A549 (cell line): Measurements from ENCODE around the gene TF. TPM values are rescaled to one million over a fixed set of nuclear protein-coding genes. Genes with fewer than 3 reads are reported as not detected.

Experiments
- ATAC-seq, 2 experiments: fragments of 200-7000 bp in 1 of 2; fragments of >200 bp in 1 of 2; cut with Nextera tagmentation in 1 of 2; cut with Tn5 transposase in 1 of 2; 3 replicates each; pipeline versions ENCODE4 v1.8.0 to v1.9.1; 2018 to 2020; ENCODE audit warnings: mild to moderate bottlenecking in 1 of 2, moderate library complexity in 1 of 2
- CTCF ChIA-PET: fragments of 300-600 bp; sonication (Branson Sonifier 250); formaldehyde crosslinking; extraction: SDS; loops from one replicate; lab custom pipeline; 2021; ENCODE audit warnings: antibody characterized with exemption, inconsistent platforms; lab: Yijun Ruan, JAX
- POLR2A ChIA-PET: fragments of 350-600 bp; formaldehyde crosslinking; extraction: SDS; loops from one replicate; lab custom pipeline; 2021; ENCODE audit warnings: antibody characterized with exemption, inconsistent platforms; lab: Yijun Ruan, JAX
- DNase-seq, 2 experiments: peaks; one replicate each; pipeline versions ENCODE4 v3.0.0 to v3.0.0-alpha.2; 2011 to 2016; ENCODE audit warnings: low read depth in 1 of 2, low spot score in 1 of 2
- FAIRE-seq: peaks from 2 replicates; lab custom pipeline; 2011; peaks lifted over from hg19 to GRCh38; lab: Jason Lieb, UNC
- H3K27ac ChIP-seq, 2 experiments: fragments of >200 bp; sonication (Bioruptor Twin); formaldehyde crosslinking; 3 replicates each; pipeline ENCODE4 v1.5.1; 2016 to 2017
- H3K4me1 ChIP-seq: fragments of >200 bp; sonication (Bioruptor Twin); formaldehyde crosslinking; 3 replicates; pipeline ENCODE4 v1.6.1; 2016
- H3K4me2 ChIP-seq: fragments of >200 bp; sonication (Bioruptor Twin); formaldehyde crosslinking; 3 replicates; pipeline ENCODE4 v1.6.1; 2016
- H3K4me3 ChIP-seq: fragments of >200 bp; sonication (Bioruptor Twin); formaldehyde crosslinking; 3 replicates; pipeline ENCODE4 v1.5.1; 2016
- H3K9me3 ChIP-seq: fragments of >200 bp; sonication (Bioruptor Twin); formaldehyde crosslinking; 3 replicates; pipeline ENCODE4 v1.6.1; 2016
- BHLHE40 ChIP-seq: IDR thresholded peaks from 2 replicates; pipeline ENCODE4 v1.6.1; 2012; ENCODE audit warnings: low read depth, low read length, inconsistent platforms
- CBX2 ChIP-seq: fragments of 200-600 bp; sonication (generic); IDR thresholded peaks from 2 replicates; pipeline ENCODE4 v1.6.1; 2016; ENCODE audit warnings: low read depth, mild to moderate bottlenecking, borderline replicate concordance
- CBX8 ChIP-seq: fragments of 200-600 bp; sonication (generic); IDR thresholded peaks from 2 replicates; pipeline ENCODE4 v1.6.1; 2016
- EHMT2 ChIP-seq: fragments of 200-600 bp; sonication (generic); IDR thresholded peaks from 2 replicates; pipeline ENCODE4 v1.6.1; 2016; ENCODE audit warnings: antibody characterized with exemption, low read depth, mild to moderate bottlenecking, moderate library complexity
- EP300 ChIP-seq, 2 experiments: fragments of >200 bp; sonication (Bioruptor Twin); formaldehyde crosslinking; IDR thresholded peaks; 2 replicates in 1 of 2; 3 replicates in 1 of 2; pipeline ENCODE4 v1.6.1; 2016 to 2017
- FOSL2 ChIP-seq, 2 experiments: fragments of 450-650 bp in 1 of 2; fragments of >200 bp in 1 of 2; sonication (Bioruptor Twin) in 1 of 2; formaldehyde crosslinking; IDR thresholded peaks; 2 replicates each; pipeline versions ENCODE4 v1.5.0 to v1.6.1; 2016 to 2020; ENCODE audit warnings: mild to moderate bottlenecking in 1 of 2, moderate library complexity in 1 of 2
- GATA3 ChIP-seq: IDR thresholded peaks from 2 replicates; pipeline ENCODE4 v1.6.1; 2012; ENCODE audit warnings: borderline replicate concordance
- HOXB5 ChIP-seq: fragments of 250-450 bp; sonication (Bioruptor Pico); IDR thresholded peaks from 2 replicates; pipeline ENCODE4 v1.5.0; 2020; ENCODE audit warnings: mild to moderate bottlenecking, moderate library complexity
- MAZ ChIP-seq: fragments of 150-350 bp; IDR thresholded peaks from 2 replicates; pipeline ENCODE4 v1.6.1; 2014; ENCODE audit warnings: antibody characterized with exemption, low read depth, low read length, borderline replicate concordance
- MYC ChIP-seq: IDR thresholded peaks from 2 replicates; pipeline ENCODE4 v1.6.1; 2012; ENCODE audit warnings: mild to moderate bottlenecking, inconsistent platforms, low read length, improper control_type of control experiment, borderline replicate concordance
- NPAS2 ChIP-seq: fragments of 250-450 bp; sonication (Bioruptor Pico); IDR thresholded peaks from 2 replicates; pipeline ENCODE4 v1.8.0; 2022; ENCODE audit warnings: mild to moderate bottlenecking, moderate library complexity, borderline replicate concordance
- NR3C1 ChIP-seq: fragments of >200 bp; sonication (Bioruptor Twin); formaldehyde crosslinking; IDR thresholded peaks from 3 replicates; pipeline ENCODE4 v1.6.1; 2017
- PHF8 ChIP-seq: fragments of 200-600 bp; sonication (generic); IDR thresholded peaks from 2 replicates; pipeline ENCODE4 v1.6.1; 2016; ENCODE audit warnings: low read depth, mild to moderate bottlenecking, antibody characterized with exemption, moderate library complexity, borderline replicate concordance
- POLR2A ChIP-seq: IDR thresholded peaks from 2 replicates; pipeline ENCODE4 v1.6.1; 2012; ENCODE audit warnings: mild to moderate bottlenecking, low read length
- RARB ChIP-seq: fragments of 250-450 bp; sonication (Bioruptor Pico); IDR thresholded peaks from 2 replicates; pipeline ENCODE4 v1.8.0; 2021; ENCODE audit warnings: mild to moderate bottlenecking, moderate library complexity
- ZC3H11A ChIP-seq: fragments of 450-650 bp; IDR thresholded peaks from 2 replicates; pipeline ENCODE4 v1.6.1; 2014; ENCODE audit warnings: antibody characterized with exemption, mild to moderate bottlenecking
- WGBS: methylation state at CpG from one replicate; pipeline ENCODE4 v1.1.6; 2017; ENCODE audit errors: missing lambda C conversion rate; 5-methylcytosine and 5-hydroxymethylcytosine counted together
- polyA plus RNA-seq, 4 experiments: library from polyadenylated mRNA; depleted of rRNA in 3 of 4; stranded (reverse); fragments of >200 nt; fragmentation: RNase III in 1 of 4; extraction: RNeasy Plus Mini Kit Qiagen cat#74134 plus additional on column Dnase treatment in 1 of 4; gene quantifications; 2 replicates in 3 of 4; 3 replicates in 1 of 4; pipeline ENCODE4 v1.2.3, GENCODE V29; 2011 to 2017
- TF ChIP-seq, protein P1 (sequence below): fragments of 250-450 bp; sonication (Bioruptor Pico); IDR thresholded peaks from 2 replicates; pipeline ENCODE4 v1.5.0; 2020; ENCODE audit warnings: low read depth, mild to moderate bottlenecking, moderate library complexity
- TF ChIP-seq, protein P2 (sequence below): IDR thresholded peaks from 2 replicates; pipeline ENCODE4 v1.6.1; 2012; ENCODE audit warnings: low read depth, borderline replicate concordance
- TF ChIP-seq, protein P3 (sequence below): fragments of 150-350 bp; IDR thresholded peaks from 2 replicates; pipeline ENCODE4 v1.6.1; 2014; ENCODE audit warnings: low read depth, mild to moderate bottlenecking, low read length
- TF ChIP-seq, protein P4 (sequence below): fragments of 250-450 bp; sonication (Bioruptor Pico); IDR thresholded peaks from 2 replicates; pipeline ENCODE4 v1.5.0; 2021; ENCODE audit warnings: mild to moderate bottlenecking, moderate library complexity, borderline replicate concordance

Gene TF
- polyA plus RNA-seq, 2 of the 4 experiments (the other 2 are of a cell fraction): 0.53 to 10.5 TPM

DNA sequence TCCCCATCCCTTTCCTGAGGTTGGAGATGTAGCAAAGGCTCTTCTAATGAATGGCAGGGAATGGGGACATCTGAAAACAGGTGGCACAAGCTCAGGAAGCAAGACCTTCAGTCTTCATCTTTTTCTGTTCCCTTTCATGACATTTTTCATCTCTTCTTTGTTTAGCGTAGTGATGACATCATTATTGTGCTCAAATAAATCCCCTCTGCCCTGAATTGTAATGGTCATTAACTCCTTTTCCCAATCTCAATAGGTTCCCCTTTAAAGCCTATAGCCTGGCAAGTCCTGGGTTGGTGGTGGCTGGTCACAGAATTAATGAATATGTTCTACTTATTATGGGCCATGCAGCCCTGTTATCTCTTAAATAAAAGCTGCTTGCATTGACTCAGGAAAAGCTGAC lies 21.4 kb downstream of the TF start:
- CTCF ChIA-PET: no interaction called here
- POLR2A ChIA-PET: no interaction called here
- Histone ChIP-seq H3K9me3 (no peaks in the 10 kb centered on the region), H3K4me2 (no peak overlapping the region), H3K4me3 (no peak overlapping the region), H3K4me1 (no peaks in the 10 kb centered on the region), H3K27ac (no peak overlapping the region)
- 77% methylated on average over 1 of the region's 1 CpG for WGBS
- FAIRE-seq: no peak
- TF ChIP-seq MAZ (no peak), GATA3 (no peak)
- no peak for DNase-seq
- no peak for ATAC-seq

DNA sequence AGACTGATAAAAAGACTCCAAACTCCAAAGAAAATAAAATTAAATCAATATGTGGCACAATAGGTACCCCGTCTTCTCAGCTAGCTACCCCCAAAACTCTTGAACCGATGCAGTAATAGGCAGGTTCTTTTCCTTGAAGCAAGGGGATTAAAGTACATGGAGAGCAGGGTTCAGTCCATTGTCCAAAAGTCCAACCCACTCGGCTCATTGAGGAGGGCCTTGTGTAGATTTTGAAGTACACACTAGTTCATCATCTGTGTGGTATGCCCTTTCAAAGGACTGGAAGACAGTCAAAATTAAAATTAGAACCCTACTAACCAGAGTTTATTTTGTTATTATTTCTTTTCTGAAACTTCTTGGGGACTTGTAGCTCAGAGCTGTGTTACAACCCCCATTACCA lies 23.3 kb downstream of the TF start:
- CTCF ChIA-PET: no interaction called here
- WGBS: 36% methylated on average over 3 of the region's 3 CpGs
- no peaks in the 10 kb centered on the region for H3K4me1 ChIP-seq
- no peak overlapping the region for H3K4me3 ChIP-seq
- ATAC-seq (no peak), DNase-seq (no peak), FAIRE-seq (no peak)
- no peaks in the 10 kb centered on the region for H3K9me3 ChIP-seq
- TF ChIP-seq, protein P1, sequence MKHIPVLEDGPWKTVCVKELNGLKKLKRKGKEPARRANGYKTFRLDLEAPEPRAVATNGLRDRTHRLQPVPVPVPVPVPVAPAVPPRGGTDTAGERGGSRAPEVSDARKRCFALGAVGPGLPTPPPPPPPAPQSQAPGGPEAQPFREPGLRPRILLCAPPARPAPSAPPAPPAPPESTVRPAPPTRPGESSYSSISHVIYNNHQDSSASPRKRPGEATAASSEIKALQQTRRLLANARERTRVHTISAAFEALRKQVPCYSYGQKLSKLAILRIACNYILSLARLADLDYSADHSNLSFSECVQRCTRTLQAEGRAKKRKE: no peak
- TF ChIP-seq NPAS2 (CRISPR knock-in tag) (no peak), HOXB5 (CRISPR knock-in tag) (no peak), EHMT2 (no peak), POLR2A (no peak), RARB (CRISPR knock-in tag) (no peak), MYC (no peak), CBX8 (no peak), ZC3H11A (no peak), GATA3 (no peak), MAZ (no peak), NR3C1 (no peak), CBX2 (no peak), BHLHE40 (no peak), PHF8 (no peak), FOSL2 (IDR thresholded peaks at IDR 0.05) (no peak), FOSL2 (CRISPR knock-in tag; IDR thresholded peaks at IDR 0.05) (no peak), EP300 (IDR thresholded peaks at IDR 0.05) (no peak)
- TF ChIP-seq, protein P2, sequence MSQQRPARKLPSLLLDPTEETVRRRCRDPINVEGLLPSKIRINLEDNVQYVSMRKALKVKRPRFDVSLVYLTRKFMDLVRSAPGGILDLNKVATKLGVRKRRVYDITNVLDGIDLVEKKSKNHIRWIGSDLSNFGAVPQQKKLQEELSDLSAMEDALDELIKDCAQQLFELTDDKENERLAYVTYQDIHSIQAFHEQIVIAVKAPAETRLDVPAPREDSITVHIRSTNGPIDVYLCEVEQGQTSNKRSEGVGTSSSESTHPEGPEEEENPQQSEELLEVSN: no peak
- TF ChIP-seq, protein P3, sequence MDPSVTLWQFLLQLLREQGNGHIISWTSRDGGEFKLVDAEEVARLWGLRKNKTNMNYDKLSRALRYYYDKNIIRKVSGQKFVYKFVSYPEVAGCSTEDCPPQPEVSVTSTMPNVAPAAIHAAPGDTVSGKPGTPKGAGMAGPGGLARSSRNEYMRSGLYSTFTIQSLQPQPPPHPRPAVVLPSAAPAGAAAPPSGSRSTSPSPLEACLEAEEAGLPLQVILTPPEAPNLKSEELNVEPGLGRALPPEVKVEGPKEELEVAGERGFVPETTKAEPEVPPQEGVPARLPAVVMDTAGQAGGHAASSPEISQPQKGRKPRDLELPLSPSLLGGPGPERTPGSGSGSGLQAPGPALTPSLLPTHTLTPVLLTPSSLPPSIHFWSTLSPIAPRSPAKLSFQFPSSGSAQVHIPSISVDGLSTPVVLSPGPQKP: no peak
- TF ChIP-seq, protein P4, sequence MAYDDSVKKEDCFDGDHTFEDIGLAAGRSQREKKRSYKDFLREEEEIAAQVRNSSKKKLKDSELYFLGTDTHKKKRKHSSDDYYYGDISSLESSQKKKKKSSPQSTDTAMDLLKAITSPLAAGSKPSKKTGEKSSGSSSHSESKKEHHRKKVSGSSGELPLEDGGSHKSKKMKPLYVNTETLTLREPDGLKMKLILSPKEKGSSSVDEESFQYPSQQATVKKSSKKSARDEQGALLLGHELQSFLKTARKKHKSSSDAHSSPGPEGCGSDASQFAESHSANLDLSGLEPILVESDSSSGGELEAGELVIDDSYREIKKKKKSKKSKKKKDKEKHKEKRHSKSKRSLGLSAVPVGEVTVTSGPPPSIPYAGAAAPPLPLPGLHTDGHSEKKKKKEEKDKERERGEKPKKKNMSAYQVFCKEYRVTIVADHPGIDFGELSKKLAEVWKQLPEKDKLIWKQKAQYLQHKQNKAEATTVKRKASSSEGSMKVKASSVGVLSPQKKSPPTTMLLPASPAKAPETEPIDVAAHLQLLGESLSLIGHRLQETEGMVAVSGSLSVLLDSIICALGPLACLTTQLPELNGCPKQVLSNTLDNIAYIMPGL: no peak
- H3K27ac ChIP-seq: no peak overlapping the region
- H3K4me2 ChIP-seq: no peak overlapping the region
- POLR2A ChIA-PET: no interaction called here

DNA sequence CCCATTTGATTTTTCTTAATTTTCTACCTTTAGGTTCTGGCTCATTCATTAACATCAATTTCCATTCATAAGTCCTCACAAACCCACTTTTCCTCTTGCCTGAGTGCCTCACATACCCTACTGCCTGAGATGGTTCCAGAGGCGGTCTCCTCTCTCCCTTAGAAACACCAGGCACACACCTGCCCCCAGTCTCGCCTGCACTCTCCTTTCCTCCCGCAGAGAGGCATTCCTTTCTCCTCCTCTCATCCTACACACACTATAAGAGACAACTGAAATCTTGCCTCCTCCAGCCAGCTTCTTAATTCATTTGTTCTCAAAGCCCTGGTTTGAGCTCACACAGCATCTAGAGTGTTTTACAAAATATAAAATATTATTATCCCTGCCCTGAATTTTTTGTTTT lies 27.5 kb downstream of the TF start:
- TF ChIP-seq, protein P1: no peak
- TF ChIP-seq, all 56 proteins: peak for 0
- Histone ChIP-seq H3K4me2 (no peak overlapping the region), H3K27ac (no peak overlapping the region), H3K4me1 (no peaks in the 10 kb centered on the region), H3K9me3 (no peaks in the 10 kb centered on the region), H3K4me3 (no peak overlapping the region)
- POLR2A ChIA-PET: no interaction called here
- FAIRE-seq (no peak), ATAC-seq (no peak), DNase-seq (no peak)
- CTCF ChIA-PET: no interaction called here
- WGBS: 53% methylated on average over 3 of the region's 3 CpGs
